CD14-positive monocyte (primary cell): ENCODE data around the gene LRRTM1. TPM values are rescaled to one million over a fixed set of nuclear protein-coding genes. Genes with fewer than 3 reads are reported as not detected.

Source experiments
- DNase-seq, 3 donors: peaks; one replicate each; pipeline ENCODE4 v3.0.0-alpha.2; 2011 to 2022
- H2AFZ ChIP-seq: 2 replicates; pipeline ENCODE4 v1.6.0; 2012; ENCODE audit warnings: mild to moderate bottlenecking, low read depth, low read length, inconsistent platforms; ENCODE audit not compliant: insufficient read depth, poor library complexity, severe bottlenecking
- H3K27ac ChIP-seq, 2 donors: 1 replicate in 1 of 2; 2 replicates in 1 of 2; pipeline ENCODE4 v1.5.1; 2012 to 2013; ENCODE audit warnings: low read length in 2 of 2, control low read depth in 1 of 2, inconsistent platforms in 1 of 2, low read depth in 1 of 2, mild to moderate bottlenecking in 1 of 2
- H3K27me3 ChIP-seq, 2 donors: one replicate each; pipeline versions ENCODE4 v1.6.0 to v1.6.1; 2011 to 2013; ENCODE audit warnings: low read length in 2 of 2; ENCODE audit not compliant: control insufficient read depth in 2 of 2, insufficient read depth in 2 of 2
- H3K36me3 ChIP-seq, 2 donors: replicated peaks in 1 of 2; 1 replicate in 1 of 2; 2 replicates in 1 of 2; pipeline versions ENCODE4 v1.5.1 to v1.6.1; 2012 to 2013; ENCODE audit warnings: low read length in 2 of 2, control low read depth in 1 of 2, inconsistent platforms in 1 of 2, mild to moderate bottlenecking in 1 of 2; ENCODE audit not compliant: insufficient read depth in 2 of 2, control insufficient read depth in 1 of 2
- H3K4me1 ChIP-seq, 2 donors: 1 replicate in 1 of 2; 2 replicates in 1 of 2; pipeline versions ENCODE4 v1.5.1 to v1.6.1; 2012 to 2013; ENCODE audit warnings: low read length in 2 of 2, control low read depth in 1 of 2, inconsistent platforms in 1 of 2, mild to moderate bottlenecking in 1 of 2, moderate library complexity in 1 of 2; ENCODE audit not compliant: insufficient read depth in 2 of 2, control insufficient read depth in 1 of 2
- H3K4me2 ChIP-seq: replicated peaks from 2 replicates; pipeline ENCODE3; 2012; ENCODE audit warnings: low read length, moderate library complexity, mild to moderate bottlenecking; ENCODE audit not compliant: poor library complexity, severe bottlenecking; ENCODE audit errors: extremely low read depth
- H3K4me3 ChIP-seq, 3 experiments: fragments of 200-600 bp in 1 of 3; sonication (generic) in 1 of 3; replicated peaks in 1 of 3; 1 replicate in 2 of 3; 2 replicates in 1 of 3; pipeline ENCODE4 v1.5.1; 2011 to 2013; ENCODE audit warnings: low read length in 3 of 3, mild to moderate bottlenecking in 3 of 3, control low read depth in 2 of 3, low read depth in 2 of 3, inconsistent platforms in 1 of 3, moderate library complexity in 1 of 3
- H3K79me2 ChIP-seq: 2 replicates; pipeline ENCODE4 v1.6.0; 2012; ENCODE audit warnings: mild to moderate bottlenecking, control low read depth, inconsistent platforms, low read length, moderate library complexity; ENCODE audit not compliant: insufficient read depth
- H3K9ac ChIP-seq: 2 replicates; pipeline ENCODE4 v1.6.0; 2017; ENCODE audit warnings: low read length, mild to moderate bottlenecking; ENCODE audit not compliant: insufficient read depth, poor library complexity, severe bottlenecking
- H3K9me3 ChIP-seq, 2 donors: replicated peaks in 1 of 2; 1 replicate in 1 of 2; 2 replicates in 1 of 2; pipeline versions ENCODE4 v1.5.1 to v1.6.1; 2012 to 2013; ENCODE audit warnings: low read length in 2 of 2, control low read depth in 1 of 2; ENCODE audit not compliant: control insufficient read depth in 1 of 2, insufficient read depth in 1 of 2
- H4K20me1 ChIP-seq: 2 replicates; pipeline ENCODE4 v1.6.0; 2012; ENCODE audit warnings: mild to moderate bottlenecking, low read length, control low read depth, moderate library complexity; ENCODE audit not compliant: insufficient read depth
- H3K27ac Mint-ChIP-seq, 7 donors: one replicate each; pipeline ENCODE4 v1.8.0; 2020; ENCODE audit warnings: mild to moderate bottlenecking in 7 of 7, mixed read lengths in 7 of 7, moderate library complexity in 6 of 7, inconsistent platforms in 2 of 7
- H3K27me3 Mint-ChIP-seq, 3 donors: one replicate each; pipeline ENCODE4 v1.8.0; 2021 to 2022; ENCODE audit warnings: low read depth in 3 of 3, mild to moderate bottlenecking in 3 of 3, mixed read lengths in 3 of 3, moderate library complexity in 3 of 3, inconsistent platforms in 1 of 3
- H3K36me3 Mint-ChIP-seq, 2 donors: one replicate each; pipeline ENCODE4 v1.8.0; 2020; ENCODE audit warnings: mixed read lengths in 2 of 2, inconsistent platforms in 1 of 2, mild to moderate bottlenecking in 1 of 2
- H3K4me1 Mint-ChIP-seq: one replicate; pipeline ENCODE4 v1.8.0; 2020; ENCODE audit warnings: mild to moderate bottlenecking, mixed read lengths
- H3K4me3 Mint-ChIP-seq, 2 donors: one replicate each; pipeline ENCODE4 v1.8.0; 2020; ENCODE audit warnings: mild to moderate bottlenecking in 2 of 2, mixed read lengths in 2 of 2, moderate library complexity in 1 of 2
- H3K9me3 Mint-ChIP-seq, 7 donors: one replicate each; pipeline ENCODE4 v1.8.0; 2020 to 2022; ENCODE audit warnings: mixed read lengths in 7 of 7, mild to moderate bottlenecking in 6 of 7, moderate library complexity in 6 of 7, inconsistent platforms in 2 of 7
- WGBS: methylation state at CpG from one replicate; pipeline ENCODE4 v1.1.5; 2013; ENCODE audit warnings: missing lambda C conversion rate; ENCODE audit not compliant: insufficient coverage; 5-methylcytosine and 5-hydroxymethylcytosine counted together
- intact Hi-C, 2 donors: fragments of 100-400 bp; cut with micrococcal nuclease; formaldehyde crosslinking; loops; one replicate each; pipeline versions ENCODE4 v1.15.0 to v1.15.1; 2023
- polyA plus RNA-seq, 3 donors: library from polyadenylated mRNA; depleted of rRNA in 1 of 3; unstranded in 2 of 3; stranded (reverse) in 1 of 3; fragments of 300-500 nt in 2 of 3; fragments of >200 nt in 1 of 3; fragmentation: Illumina TruSeq in 2 of 3; gene quantifications; 1 replicate in 2 of 3; 2 replicates in 1 of 3; pipeline ENCODE4 v1.2.3, GENCODE V29; 2012 to 2021
- TF ChIP-seq, protein P1 (sequence below): fragments of 200-600 bp; IDR thresholded peaks from one replicate; pipeline ENCODE4 v1.8.0; 2022; ENCODE audit warnings: antibody characterized with exemption, mild to moderate bottlenecking

Gene LRRTM1
- polyA plus RNA-seq, 3 donors, result not detected

DNA sequence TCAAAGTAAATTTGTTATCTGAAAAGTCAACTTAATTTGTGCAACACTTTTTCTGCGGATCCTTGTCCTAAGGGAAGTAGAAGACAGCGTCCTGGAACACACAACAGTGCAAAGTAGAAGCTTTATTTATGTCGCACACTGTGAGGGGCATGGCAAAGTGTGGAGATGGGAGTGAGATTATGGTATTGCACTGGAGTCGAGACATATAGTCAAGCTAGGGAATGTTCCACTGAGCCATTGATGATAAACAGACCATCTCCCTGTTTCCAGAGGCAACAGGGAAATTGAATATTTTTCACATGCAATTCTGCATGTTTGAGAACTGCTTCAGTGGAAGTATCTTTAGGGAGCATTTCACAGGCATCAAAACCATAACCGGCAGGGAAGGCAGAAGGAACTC is 46.2 kb downstream of the LRRTM1 start:
- peaks cover 0 to 3% (median 1%) of the 10 kb centered on the region in 3 donors for H3K27me3 Mint-ChIP-seq
- Histone ChIP-seq H3K79me2 (no peaks in the 10 kb centered on the region), H3K4me3 (no peak overlapping the region), H3K9ac (no peak overlapping the region), H3K4me1 (no peaks in the 10 kb centered on the region), H3K36me3 (no peaks in the 10 kb centered on the region), H3K4me2 (no peak overlapping the region), H2AFZ (no peak overlapping the region), H3K27ac (no peak overlapping the region), H4K20me1 (no peaks in the 10 kb centered on the region), H3K9me3 (no peaks in the 10 kb centered on the region), H3K27me3 (no peaks in the 10 kb centered on the region)
- WGBS, result 100% methylated on average over 2 of the region's 5 CpGs
- H3K4me3 Mint-ChIP-seq, result no peak overlapping the region
- H3K9me3 Mint-ChIP-seq, result peaks cover 0 to 8% (median 0%) of the 10 kb centered on the region in 7 donors
- intact Hi-C loops, result no loop called here
- TF ChIP-seq, protein P1, sequence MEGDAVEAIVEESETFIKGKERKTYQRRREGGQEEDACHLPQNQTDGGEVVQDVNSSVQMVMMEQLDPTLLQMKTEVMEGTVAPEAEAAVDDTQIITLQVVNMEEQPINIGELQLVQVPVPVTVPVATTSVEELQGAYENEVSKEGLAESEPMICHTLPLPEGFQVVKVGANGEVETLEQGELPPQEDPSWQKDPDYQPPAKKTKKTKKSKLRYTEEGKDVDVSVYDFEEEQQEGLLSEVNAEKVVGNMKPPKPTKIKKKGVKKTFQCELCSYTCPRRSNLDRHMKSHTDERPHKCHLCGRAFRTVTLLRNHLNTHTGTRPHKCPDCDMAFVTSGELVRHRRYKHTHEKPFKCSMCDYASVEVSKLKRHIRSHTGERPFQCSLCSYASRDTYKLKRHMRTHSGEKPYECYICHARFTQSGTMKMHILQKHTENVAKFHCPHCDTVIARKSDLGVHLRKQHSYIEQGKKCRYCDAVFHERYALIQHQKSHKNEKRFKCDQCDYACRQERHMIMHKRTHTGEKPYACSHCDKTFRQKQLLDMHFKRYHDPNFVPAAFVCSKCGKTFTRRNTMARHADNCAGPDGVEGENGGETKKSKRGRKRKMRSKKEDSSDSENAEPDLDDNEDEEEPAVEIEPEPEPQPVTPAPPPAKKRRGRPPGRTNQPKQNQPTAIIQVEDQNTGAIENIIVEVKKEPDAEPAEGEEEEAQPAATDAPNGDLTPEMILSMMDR, result no peak
- H3K27ac Mint-ChIP-seq, result no peak overlapping the region
- DNase-seq, result no peak
- H3K36me3 Mint-ChIP-seq, result no peaks in the 10 kb centered on the region
- no peaks in the 10 kb centered on the region for H3K4me1 Mint-ChIP-seq

- Mint-ChIP-seq H3K4me1 (no peaks in the 10 kb centered on the region), H3K27ac (no peak overlapping the region), H3K27me3 (peaks cover 1 to 2% (median 2%) of the 10 kb centered on the region in 3 donors), H3K4me3 (no peak overlapping the region), H3K9me3 (peaks cover 0 to 8% (median 0%) of the 10 kb centered on the region in 7 donors), H3K36me3 (no peaks in the 10 kb centered on the region)
- no peaks in the 10 kb centered on the region for H3K9me3 ChIP-seq
- no peaks in the 10 kb centered on the region for H3K4me1 ChIP-seq
- H3K4me3 ChIP-seq, result no peak overlapping the region
- H3K27me3 ChIP-seq, result no peaks in the 10 kb centered on the region
- intact Hi-C loops, result no loop called here
- no peak overlapping the region for H3K4me2 ChIP-seq
- H3K79me2 ChIP-seq, result no peaks in the 10 kb centered on the region
- H3K9ac ChIP-seq, result no peak overlapping the region
- no peak for DNase-seq
- 95% methylated on average over 4 of the region's 4 CpGs for WGBS
- H2AFZ ChIP-seq, result no peak overlapping the region
- no peaks in the 10 kb centered on the region for H4K20me1 ChIP-seq
- no peak overlapping the region for H3K27ac ChIP-seq
- TF ChIP-seq, protein P1, result no peak
- no peaks in the 10 kb centered on the region for H3K36me3 ChIP-seq
Measured at GRCh38 chr2:80257450-80257849, 47.1 kb downstream of the LRRTM1 start.
